HG02938 (cell line): Measurements from ENCODE around the gene STAMBPL1.
"Not testable (repeated sequence)": the region's sequence is repeated elsewhere in the genome, so short reads cannot be mapped to it uniquely, and the experiment has no call there.

ENCODE experiments used
- ATAC-seq: cut with Tn5 transposase; IDR thresholded peaks from one replicate; pipeline ENCODE4 v1.9.1; 2021; ENCODE audit warnings: mild to moderate bottlenecking, moderate library complexity; ENCODE audit not compliant: unreplicated experiment

STAMBPL1 gene

DNA sequence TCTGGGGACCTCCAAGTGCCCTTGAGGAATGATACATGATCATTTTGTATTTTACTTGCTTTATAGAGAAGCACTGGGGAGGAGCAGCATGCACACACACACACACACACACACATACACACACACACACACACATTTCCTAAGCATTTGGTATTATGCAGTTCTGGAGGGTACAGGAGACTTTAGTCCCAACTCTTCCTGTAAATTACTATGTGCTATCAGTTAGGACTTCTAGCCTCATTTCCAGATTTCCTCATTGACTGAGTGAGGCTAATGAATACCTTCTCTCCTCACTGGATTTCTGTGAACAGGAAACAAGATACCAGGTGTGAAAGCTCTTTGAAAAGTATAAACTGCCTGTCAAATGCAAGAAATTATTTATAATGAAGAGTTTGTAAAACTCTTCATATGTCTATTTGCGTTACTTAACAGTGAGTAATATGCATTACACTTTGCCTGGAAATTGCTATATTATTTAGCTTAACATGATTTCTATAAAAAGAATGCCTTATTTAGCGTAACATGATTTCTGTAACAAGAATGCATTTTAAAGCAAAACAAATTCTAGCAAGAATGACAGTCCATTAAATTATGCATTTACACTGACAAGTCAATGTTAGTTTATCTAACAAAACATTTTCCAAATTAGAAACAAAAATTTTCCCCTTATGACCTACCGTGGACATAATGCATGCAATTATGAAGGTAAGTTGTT is 38.3 kb downstream of the STAMBPL1 start:
- ATAC-seq, result no peak

- ATAC-seq, result no peak
Observed at GRCh38 chr10:88919041-88919440, 39.0 kb downstream of the STAMBPL1 start.

DNA sequence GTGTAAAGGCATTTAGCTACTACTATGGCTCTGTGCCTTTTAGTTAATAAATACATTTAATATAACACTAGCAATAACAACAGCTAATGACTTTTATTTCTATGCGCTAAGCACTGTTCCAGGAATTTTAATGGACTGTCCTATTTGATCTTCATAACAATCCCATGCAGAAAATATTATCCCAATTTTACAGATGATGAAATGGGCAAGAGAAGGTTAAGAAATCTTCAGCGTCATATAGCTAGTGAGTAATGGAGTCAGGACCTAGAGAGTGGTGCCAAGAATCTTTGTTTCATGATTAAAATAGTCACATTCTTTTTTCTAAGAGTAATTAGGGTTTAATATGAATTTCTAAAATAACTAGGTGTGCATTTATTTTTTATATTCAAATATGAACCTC is 40.2 kb downstream of the STAMBPL1 start:
- ATAC-seq, result no peak

DNA sequence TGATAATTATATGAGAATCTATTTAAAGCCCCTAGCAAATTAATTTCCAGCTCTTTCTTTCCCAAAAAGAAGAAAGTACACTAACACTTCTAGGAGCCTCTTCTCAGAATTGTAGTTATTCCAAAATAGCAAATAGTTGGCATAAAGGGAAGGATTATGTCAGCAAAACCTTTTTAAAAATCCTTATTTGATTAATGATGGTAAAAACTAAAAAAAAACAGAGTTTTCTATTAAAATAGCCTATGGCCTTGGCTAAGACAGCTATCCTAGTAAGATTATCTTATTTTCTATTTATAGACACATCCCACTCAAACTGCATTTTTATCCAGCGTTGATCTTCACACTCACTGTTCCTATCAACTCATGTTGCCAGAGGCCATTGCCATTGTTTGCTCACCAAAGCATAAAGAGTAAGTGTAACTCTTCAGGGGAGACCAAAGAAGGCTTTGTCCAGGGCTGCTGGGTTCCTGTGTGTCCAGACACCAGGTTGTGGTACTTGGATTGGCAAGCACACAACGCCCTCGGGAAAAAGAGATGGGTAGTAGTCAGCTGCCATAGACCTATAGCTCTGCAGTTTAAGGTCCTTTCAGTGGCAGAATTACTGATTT is 41.0 kb downstream of the STAMBPL1 start:
- no peak for ATAC-seq

DNA sequence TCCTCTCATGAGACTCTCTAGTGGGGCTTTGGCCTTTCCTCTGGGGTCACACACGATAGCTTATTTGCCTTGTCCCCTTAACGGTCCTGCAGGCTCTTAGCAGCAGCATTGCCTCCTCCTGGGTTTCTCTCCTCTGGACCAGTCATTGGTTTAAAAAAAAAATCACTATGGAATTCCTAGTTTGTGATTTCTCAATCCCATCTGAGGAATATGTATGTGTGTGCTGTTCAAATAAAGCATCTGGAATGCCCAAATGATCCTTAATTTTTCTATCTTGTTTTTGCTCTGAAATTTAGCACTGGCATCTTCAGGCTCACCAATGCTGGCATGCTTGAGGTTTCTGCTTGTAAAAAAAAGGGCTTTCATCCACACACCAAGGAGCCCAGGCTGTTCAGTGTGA is 42.0 kb downstream of the STAMBPL1 start:
- ATAC-seq, result no peak

DNA sequence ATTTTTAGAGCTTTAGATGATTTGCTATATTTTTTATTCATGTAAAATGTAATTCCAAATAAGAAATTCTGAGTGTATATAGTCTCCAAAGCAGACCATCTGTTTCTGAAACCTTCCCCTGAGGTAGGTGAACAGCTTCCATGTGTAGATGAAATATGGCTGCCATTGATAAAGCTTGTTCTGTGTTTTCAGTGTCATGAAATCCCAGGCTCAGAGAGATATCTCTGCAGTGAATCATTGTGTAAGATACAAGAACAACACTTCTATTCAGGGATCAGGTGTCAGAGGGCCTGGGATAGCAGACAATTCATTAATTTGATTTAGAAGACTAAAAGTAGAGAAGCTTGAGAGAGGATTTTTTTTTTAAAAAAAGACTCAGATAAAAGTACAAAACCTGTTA is 43.5 kb downstream of the STAMBPL1 start:
- ATAC-seq, result no peak

DNA sequence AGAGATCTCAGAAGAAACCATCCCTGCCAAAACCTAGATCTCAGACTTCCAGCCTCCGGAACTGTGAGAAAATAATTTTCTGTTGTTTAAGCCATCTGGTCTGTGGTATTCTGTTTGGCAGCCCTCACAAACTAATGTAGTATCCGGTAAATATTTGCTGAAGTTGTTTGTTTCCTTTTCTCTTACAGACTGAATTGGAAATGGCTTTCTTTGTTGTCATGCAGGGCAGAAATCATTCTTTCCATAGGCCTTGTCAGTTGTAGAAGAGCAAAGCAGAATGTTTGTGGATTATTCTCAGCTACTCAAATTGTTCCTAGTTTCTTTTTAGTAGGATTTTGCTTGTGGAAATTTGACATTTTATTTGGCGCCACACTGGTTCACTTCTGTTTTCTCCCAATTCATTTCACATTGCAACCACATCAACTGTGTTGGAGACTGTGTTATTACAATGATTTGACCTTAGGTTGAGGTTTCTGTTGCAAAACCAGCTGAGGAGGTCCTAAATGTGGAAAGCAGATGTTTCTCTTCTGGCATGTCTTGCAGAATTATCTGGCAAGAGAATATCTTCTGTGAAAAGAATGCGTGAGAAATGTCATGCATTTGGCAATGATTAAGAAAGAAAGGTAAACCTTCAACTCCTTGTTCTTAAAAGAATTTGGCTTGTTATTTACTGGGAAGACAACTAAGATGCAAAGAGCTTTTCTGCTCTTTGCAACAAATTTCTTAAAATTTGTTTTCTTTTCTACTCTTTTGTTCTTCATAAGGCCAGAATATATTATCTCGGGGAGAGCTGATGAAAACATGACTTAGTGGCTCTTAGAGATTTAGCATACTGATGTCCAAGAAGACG is 46.7 kb downstream of the STAMBPL1 start:
- no peak for ATAC-seq

DNA sequence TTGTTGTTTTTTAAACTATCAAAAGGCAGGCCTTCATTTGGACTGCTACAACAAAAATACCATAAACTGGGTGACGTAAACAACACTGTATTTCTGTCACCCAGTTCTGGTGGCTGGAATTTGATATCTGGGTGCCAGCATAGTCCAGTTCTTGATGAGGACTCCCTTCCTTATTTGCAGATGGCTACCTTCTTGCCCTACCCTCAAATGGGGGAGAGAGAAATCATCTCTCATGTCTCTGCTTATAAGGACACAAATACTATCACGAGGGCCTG is 47.3 kb downstream of the STAMBPL1 start:
- ATAC-seq, result no peak

GRCh38 chr10:88928254-88928653 is 48.2 kb downstream of the STAMBPL1 start:
- no peak for ATAC-seq

DNA sequence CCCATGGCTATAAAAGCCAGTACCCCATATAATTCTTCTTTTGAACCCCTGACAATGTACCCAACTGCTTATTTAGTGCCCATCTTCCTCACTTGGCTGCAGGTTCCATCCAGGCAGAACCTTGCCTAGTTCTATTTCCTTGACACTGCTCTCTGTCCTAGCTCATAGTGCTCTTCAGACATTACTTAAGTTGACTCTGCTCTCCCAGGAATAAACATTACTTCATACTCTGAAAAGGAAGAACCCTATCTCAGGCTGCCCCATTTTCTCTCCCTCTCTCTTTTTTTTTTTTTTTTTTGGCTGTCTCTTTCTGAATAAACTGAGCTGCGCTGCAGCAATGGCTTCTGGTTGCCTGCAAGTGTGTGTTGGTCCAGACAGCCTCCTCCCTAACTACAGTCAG is 51.5 kb downstream of the STAMBPL1 start:
- ATAC-seq, result no peak

DNA sequence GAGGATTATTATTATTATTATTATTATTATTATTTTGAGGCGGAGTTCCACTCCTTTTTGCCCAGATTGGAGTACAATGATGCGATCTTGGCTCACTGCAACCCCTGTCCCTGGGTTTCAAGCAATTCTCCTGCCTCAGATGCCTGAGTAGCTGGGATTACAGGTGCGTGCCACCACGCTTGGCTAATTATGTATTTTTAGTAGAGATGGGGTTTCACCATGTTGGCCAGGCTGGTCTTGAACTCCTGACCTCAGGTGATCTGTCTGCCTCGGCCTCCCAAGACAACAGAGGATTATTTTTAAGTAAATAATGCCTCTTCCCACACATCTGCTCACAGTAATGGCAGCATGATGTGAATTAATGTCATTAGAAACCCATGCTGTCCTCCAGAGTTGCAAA is 52.0 kb downstream of the STAMBPL1 start:
- ATAC-seq, result not testable (repeated sequence)

DNA sequence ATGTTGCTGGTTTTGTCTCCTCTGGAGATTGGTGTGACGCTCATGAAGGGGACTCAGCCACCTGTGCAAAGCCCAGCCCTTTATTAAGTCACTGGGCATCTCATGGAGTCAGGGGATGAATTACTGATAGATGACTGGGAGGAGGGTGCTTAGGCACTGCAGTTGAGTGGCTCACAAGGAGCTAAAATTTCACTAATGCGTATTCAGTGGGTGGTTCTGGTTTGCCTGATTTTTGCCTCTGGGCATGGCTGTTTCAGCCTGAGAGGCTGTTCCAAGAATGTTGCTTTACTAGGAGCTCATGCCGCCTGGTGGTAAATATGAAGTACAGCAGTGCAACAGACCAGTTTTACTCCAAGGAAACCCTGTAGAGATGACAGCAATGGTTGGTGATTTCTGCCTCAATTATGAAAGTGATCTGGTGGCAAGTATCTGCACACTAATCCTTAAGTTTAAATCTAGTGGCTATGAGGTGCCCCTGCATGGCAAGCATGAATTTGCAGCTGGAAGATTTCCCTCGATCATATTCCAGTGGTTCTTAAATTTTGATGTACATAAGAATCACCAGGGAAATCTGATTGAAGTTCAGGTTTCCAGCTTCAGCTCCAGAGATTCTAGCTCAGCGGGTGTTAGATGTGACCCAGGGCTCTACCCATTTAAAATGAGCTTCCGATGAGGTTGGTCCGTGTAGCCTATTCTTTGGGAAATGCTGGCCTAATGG is 52.7 kb downstream of the STAMBPL1 start:
- ATAC-seq, result peak; percentile 62

DNA sequence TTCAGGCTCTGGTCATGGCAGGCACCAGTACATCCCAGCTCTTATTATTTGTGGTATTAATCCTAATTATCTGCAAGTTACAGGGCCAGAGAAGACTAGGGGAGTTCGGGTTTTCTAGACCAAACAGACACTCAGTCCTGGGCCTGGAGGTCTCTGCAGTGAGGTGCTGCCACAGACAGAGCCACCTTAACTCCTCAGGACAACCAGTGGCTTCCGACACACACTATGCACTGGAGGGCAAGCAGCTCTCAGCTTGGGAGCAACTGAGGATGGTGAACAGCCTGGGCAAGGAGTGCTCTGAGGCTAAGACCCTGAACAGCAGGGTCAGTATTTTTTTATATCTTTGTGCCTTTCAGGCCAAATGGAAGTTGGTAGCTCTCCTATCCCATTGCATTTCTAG is 53.5 kb downstream of the STAMBPL1 start:
- ATAC-seq, result no peak

- no peak for ATAC-seq
Observed at GRCh38 chr10:88934900-88935672, 55.0 kb downstream of the STAMBPL1 start.

DNA sequence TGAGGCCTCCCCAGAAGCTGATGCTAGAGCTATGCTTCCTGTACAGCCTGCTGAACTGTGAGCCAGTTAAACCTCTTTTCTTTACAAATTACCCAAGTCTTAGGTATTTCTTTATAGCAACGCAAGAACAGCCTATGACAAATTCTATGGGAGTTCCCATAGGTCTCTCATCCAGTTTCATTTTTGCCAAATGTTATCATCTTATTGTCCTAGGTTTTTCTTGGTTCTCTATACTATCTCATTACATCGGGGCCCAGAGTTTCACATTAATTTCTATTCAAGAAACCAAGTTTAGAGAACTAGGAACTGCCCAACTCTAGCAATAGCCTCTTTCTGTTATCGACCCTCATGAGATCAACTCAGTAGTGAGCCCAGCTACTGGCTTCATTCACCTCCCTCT is 56.6 kb downstream of the STAMBPL1 start:
- ATAC-seq, result no peak

GRCh38 chr10:88938039-88938438 is 58.0 kb downstream of the STAMBPL1 start:
- ATAC-seq, result no peak

- no peak for ATAC-seq
Observed at GRCh38 chr10:88938938-88939337, 58.9 kb downstream of the STAMBPL1 start.

DNA sequence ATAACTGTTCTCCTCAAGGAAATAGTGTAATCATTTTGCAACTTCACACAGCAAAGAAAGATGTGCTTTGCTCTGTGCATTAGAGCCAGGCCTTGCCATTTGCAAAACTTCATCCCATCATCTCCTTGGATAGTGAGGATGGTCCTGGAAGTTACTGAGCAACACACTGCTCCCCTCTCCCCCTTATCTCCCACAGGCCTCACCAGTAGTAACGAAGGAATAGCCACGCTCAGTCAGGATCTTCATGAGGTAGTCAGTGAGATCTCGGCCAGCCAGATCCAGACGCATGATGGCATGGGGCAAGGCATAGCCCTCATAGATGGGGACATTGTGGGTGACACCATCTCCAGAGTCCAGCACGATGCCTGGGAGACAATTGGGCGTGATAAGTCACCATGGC is 61.0 kb downstream of the STAMBPL1 start:
- no peak for ATAC-seq

DNA sequence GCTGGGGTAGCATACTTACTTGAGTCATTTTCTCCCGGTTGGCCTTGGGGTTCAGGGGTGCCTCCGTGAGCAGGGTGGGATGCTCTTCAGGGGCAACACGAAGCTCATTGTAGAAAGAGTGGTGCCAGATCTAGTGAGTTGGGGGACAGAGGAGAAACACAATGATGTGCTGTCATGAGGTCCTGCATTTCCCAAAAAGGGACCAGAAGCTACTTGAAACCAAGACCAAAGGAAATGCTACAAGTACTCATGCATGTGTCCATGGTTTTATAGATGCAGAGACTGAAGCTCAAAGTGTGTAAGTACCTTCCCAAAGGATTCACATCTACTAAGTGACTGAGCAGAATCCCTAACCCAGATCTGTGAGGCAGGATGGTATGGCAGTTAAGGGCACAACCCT is 63.7 kb downstream of the STAMBPL1 start:
- no peak for ATAC-seq

DNA sequence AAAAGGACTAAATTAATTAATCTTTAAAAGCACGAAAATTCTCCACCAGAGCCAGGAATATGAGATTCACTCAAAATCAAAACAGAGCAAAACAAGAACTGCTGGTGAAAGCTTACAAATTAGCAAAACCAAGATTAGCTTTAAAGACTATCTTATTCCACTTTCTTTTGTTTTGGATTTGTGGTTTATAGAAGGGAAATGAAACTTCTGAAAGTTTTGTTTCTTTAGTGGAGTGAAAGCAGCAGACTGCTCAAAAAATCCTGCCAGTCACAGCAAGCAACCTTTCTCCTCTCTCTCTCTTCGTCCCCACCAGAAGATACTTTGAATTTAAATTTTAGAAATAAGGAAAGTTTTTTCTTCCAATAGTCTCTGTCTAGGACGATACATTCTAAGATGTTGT is 64.8 kb downstream of the STAMBPL1 start:
- ATAC-seq, result no peak

DNA sequence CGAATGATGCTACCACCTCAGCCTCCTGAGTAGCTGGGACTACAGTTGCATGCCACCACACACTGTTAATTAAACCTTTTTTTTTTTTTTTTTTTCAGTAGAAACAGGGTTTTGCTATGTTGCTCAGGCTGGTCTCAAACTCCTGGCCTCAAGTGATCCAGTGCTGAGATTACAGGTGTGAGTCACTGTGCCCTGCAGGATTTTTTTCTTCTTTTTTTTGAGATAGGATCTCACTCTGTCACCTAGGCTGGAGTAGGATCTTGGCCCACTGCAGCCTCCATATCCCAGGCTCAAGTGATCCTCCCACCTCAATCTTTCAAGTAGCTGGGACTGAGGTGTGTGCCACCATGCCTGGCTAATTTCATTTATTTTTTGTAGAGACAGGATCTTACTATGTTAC is 66.2 kb downstream of the STAMBPL1 start:
- ATAC-seq, result no peak
